ENCODE results near the gene PPFIA1. TPM values are rescaled to one million over a fixed set of nuclear protein-coding genes. Genes with fewer than 3 reads are reported as not detected.

The PPFIA1 gene
- total RNA-seq, 4 donors from 2014 or later: 18.8 to 79.7 (median 39.1) TPM

GRCh38 chr11:70301721-70302418 is 31.4 kb downstream of the PPFIA1 start:
- Histone ChIP-seq H3K27me3 (no peaks in the 10 kb centered on the region), H3K9me3 (no peaks in the 10 kb centered on the region), H3K36me3 (no peaks in the 10 kb centered on the region), H3K27ac (no peak overlapping the region), H3K4me3 (no peak overlapping the region), H3K4me1 (peaks cover 0 to 9% of the 10 kb centered on the region in 2 donors)
- intact Hi-C loops (cut with DNase I; ENCODE audit: low total_unique reads): no loop called here
- TF ChIP-seq, protein P1, sequence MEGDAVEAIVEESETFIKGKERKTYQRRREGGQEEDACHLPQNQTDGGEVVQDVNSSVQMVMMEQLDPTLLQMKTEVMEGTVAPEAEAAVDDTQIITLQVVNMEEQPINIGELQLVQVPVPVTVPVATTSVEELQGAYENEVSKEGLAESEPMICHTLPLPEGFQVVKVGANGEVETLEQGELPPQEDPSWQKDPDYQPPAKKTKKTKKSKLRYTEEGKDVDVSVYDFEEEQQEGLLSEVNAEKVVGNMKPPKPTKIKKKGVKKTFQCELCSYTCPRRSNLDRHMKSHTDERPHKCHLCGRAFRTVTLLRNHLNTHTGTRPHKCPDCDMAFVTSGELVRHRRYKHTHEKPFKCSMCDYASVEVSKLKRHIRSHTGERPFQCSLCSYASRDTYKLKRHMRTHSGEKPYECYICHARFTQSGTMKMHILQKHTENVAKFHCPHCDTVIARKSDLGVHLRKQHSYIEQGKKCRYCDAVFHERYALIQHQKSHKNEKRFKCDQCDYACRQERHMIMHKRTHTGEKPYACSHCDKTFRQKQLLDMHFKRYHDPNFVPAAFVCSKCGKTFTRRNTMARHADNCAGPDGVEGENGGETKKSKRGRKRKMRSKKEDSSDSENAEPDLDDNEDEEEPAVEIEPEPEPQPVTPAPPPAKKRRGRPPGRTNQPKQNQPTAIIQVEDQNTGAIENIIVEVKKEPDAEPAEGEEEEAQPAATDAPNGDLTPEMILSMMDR (IDR thresholded peaks at IDR 0.05): no peak
- TF ChIP-seq POLR2A (IDR thresholded peaks at IDR 0.05): no peak
- no peak for DNase-seq

DNA sequence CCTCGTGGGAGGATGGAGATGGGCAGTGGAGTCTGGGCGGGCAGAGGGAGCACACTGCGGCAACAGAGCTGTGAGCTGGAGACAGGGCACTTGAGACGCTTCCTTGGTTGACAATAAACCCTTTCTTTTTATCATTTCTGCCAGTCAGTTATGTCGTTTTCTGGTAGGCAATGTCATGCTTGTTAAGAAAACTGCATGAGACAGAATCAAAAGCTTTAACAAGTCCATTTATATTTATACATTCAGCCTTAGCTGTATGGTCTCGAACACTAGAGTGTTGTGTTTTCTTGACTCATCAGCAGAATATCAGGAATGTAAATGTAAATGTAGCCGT is 31.9 kb downstream of the PPFIA1 start:
- Histone ChIP-seq H3K36me3 (no peaks in the 10 kb centered on the region), H3K9me3 (no peaks in the 10 kb centered on the region), H3K4me1 (peaks cover 0 to 9% of the 10 kb centered on the region in 2 donors), H3K4me3 (no peak overlapping the region), H3K27ac (no peak overlapping the region), H3K27me3 (no peaks in the 10 kb centered on the region)
- TF ChIP-seq, protein P1 (IDR thresholded peaks at IDR 0.05): no peak
- no peak for TF ChIP-seq POLR2A (IDR thresholded peaks at IDR 0.05)
- DNase-seq: no peak
- intact Hi-C loops (cut with DNase I; ENCODE audit: low total_unique reads): no loop called here

DNA sequence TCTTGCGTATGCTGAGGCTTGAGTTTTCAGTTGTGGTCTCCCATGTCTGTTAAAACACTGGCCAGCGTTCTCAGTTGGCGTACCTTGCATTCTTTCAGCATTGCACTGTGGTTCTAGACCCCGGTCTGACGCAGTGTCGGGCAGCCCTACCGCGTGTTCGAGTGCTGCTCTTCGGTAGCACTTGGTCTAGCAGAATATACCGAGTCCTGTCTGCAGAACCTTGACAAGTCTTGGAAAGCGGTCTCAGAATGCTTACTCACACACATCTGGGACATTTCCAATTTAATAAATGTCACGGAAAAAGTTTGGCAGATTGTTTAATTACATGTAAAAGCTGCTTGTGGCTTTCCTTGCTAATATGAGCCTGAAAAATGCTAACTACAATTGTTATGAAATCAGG is 32.6 kb downstream of the PPFIA1 start:
- intact Hi-C loops (cut with DNase I; ENCODE audit: low total_unique reads): no loop called here
- Histone ChIP-seq H3K9me3 (no peaks in the 10 kb centered on the region), H3K27me3 (no peaks in the 10 kb centered on the region), H3K27ac (peak overlapping the region in 1 of 2 donors; percentile 14), H3K36me3 (no peaks in the 10 kb centered on the region), H3K4me1 (peaks cover 0 to 9% of the 10 kb centered on the region in 2 donors), H3K4me3 (no peak overlapping the region)
- DNase-seq: peak; percentile 27 to 37
- TF ChIP-seq, protein P1 (IDR thresholded peaks at IDR 0.05): no peak
- TF ChIP-seq POLR2A (IDR thresholded peaks at IDR 0.05): no peak

- no peaks in the 10 kb centered on the region for H3K9me3 ChIP-seq
- H3K36me3 ChIP-seq: no peaks in the 10 kb centered on the region
- H3K4me3 ChIP-seq: no peak overlapping the region
- intact Hi-C loops (cut with DNase I; ENCODE audit: low total_unique reads): no loop called here
- TF ChIP-seq, protein P1 (IDR thresholded peaks at IDR 0.05): no peak
- no peak for TF ChIP-seq POLR2A (IDR thresholded peaks at IDR 0.05)
- no peak overlapping the region for H3K27ac ChIP-seq
- H3K4me1 ChIP-seq: peaks cover 0 to 9% of the 10 kb centered on the region in 2 donors
- no peaks in the 10 kb centered on the region for H3K27me3 ChIP-seq
- no peak for DNase-seq
These were observed 33.7 kb downstream of the PPFIA1 start for GRCh38 chr11:70304208-70304603.

- DNase-seq: no peak
- Histone ChIP-seq H3K27ac (no peak overlapping the region), H3K4me3 (no peak overlapping the region), H3K36me3 (no peaks in the 10 kb centered on the region), H3K4me1 (peaks cover 0 to 9% of the 10 kb centered on the region in 2 donors), H3K9me3 (no peaks in the 10 kb centered on the region), H3K27me3 (no peaks in the 10 kb centered on the region)
- intact Hi-C loops (cut with DNase I; ENCODE audit: low total_unique reads): no loop called here
- TF ChIP-seq POLR2A (IDR thresholded peaks at IDR 0.05): no peak
- TF ChIP-seq, protein P1 (IDR thresholded peaks at IDR 0.05): no peak
These were observed 35.0 kb downstream of the PPFIA1 start for GRCh38 chr11:70305501-70305900.

All from uterus (tissue), 4 donors.